Measurements from ENCODE around the gene PPP1R12C.
A peak's percentile ranks its signal among the peaks of the same experiment; 100 is the strongest.
"Not testable (repeated sequence)": the region's sequence is repeated elsewhere in the genome, so short reads cannot be mapped to it uniquely, and the experiment has no call there.

PPP1R12C gene

GRCh38 chr19:55116859-55117662, at the start of gene PPP1R12C:
PPP1R12C (minus strand) TSS chr19:55117637; CDS start chr19:55117543, 94 bp downstream.
- no peak for DNase-seq

- DNase-seq, result peak; percentile 71
Measured at GRCh38 chr19:55166530-55167268, 49.3 kb upstream of the PPP1R12C start, which contains the start of gene DNAAF3. DNAAF3 (minus strand) TSS chr19:55166613; CDS start chr19:55166413, 200 bp downstream.

GRCh38 chr19:55165952-55166529, 48.6 kb upstream of the PPP1R12C start:
- DNase-seq, result peak; percentile 53

- no peak for DNase-seq
Measured at GRCh38 chr19:55161571-55162322, 44.3 kb upstream of the PPP1R12C start.

- no peak for DNase-seq
Measured at GRCh38 chr19:55160986-55161365, 43.5 kb upstream of the PPP1R12C start.

- DNase-seq, result peak; percentile 85
Measured at GRCh38 chr19:55160128-55160985, 42.9 kb upstream of the PPP1R12C start.

GRCh38 chr19:55158848-55159749, 41.7 kb upstream of the PPP1R12C start:
- DNase-seq, result no peak

GRCh38 chr19:55158423-55158822, 41.0 kb upstream of the PPP1R12C start:
- no peak for DNase-seq

- no peak for DNase-seq
Measured at GRCh38 chr19:55157064-55157908, 39.8 kb upstream of the PPP1R12C start, which contains the start of gene TNNI3. TNNI3 (minus strand) TSS chr19:55157732; CDS start chr19:55157589, 143 bp downstream.

- peak; percentile 49 for DNase-seq
Measured at GRCh38 chr19:55156202-55157063, 39.0 kb upstream of the PPP1R12C start.

GRCh38 chr19:55155784-55156183, 38.3 kb upstream of the PPP1R12C start:
- not testable (repeated sequence) for DNase-seq

- no peak for DNase-seq
Measured at GRCh38 chr19:55153652-55154264, 36.3 kb upstream of the PPP1R12C start.

- DNase-seq, result no peak
Measured at GRCh38 chr19:55152017-55152416, 34.6 kb upstream of the PPP1R12C start.

- DNase-seq, result no peak
Measured at GRCh38 chr19:55149078-55150003, 31.9 kb upstream of the PPP1R12C start, which contains the start of gene TNNT1. TNNT1 (minus strand) TSS chr19:55149206; CDS start chr19:55147157, 2,049 bp downstream.

- DNase-seq, result no peak
Measured at GRCh38 chr19:55147545-55148251, 30.3 kb upstream of the PPP1R12C start.

GRCh38 chr19:55146705-55147273, 29.4 kb upstream of the PPP1R12C start:
- no peak for DNase-seq
